TTC549 (cell line): ENCODE measurements around the gene FIZ1.

Source experiments
- FAIRE-seq: peaks from 2 replicates; lab custom pipeline; 2012; peaks lifted over from hg19 to GRCh38; lab: Jason Lieb, UNC

Gene FIZ1

GRCh38 chr19:55567708-55568328 lies 31.5 kb downstream of the FIZ1 start:
- FAIRE-seq: no peak

- FAIRE-seq: no peak
These were observed 32.5 kb downstream of the FIZ1 start for GRCh38 chr19:55566823-55567222.

- FAIRE-seq: no peak
These were observed 36.0 kb downstream of the FIZ1 start for GRCh38 chr19:55563261-55563690.

- no peak for FAIRE-seq
These were observed 39.6 kb downstream of the FIZ1 start for GRCh38 chr19:55559684-55560083.

- no peak for FAIRE-seq
These were observed 44.6 kb downstream of the FIZ1 start for GRCh38 chr19:55554741-55555152.

GRCh38 chr19:55554302-55554701 lies 45.0 kb downstream of the FIZ1 start:
- FAIRE-seq: no peak

- FAIRE-seq: no peak
These were observed 45.8 kb downstream of the FIZ1 start for GRCh38 chr19:55553217-55554182.

GRCh38 chr19:55552620-55553019 lies 46.7 kb downstream of the FIZ1 start:
- no peak for FAIRE-seq

- FAIRE-seq: no peak
These were observed 47.1 kb downstream of the FIZ1 start for GRCh38 chr19:55552206-55552605.

GRCh38 chr19:55550321-55550650 lies 49.0 kb downstream of the FIZ1 start:
- no peak for FAIRE-seq

GRCh38 chr19:55549500-55550320 lies 49.6 kb downstream of the FIZ1 start:
- FAIRE-seq: no peak

GRCh38 chr19:55546822-55547614 lies 52.3 kb downstream of the FIZ1 start:
- no peak for FAIRE-seq

- FAIRE-seq: no peak
These were observed 53.3 kb downstream of the FIZ1 start for GRCh38 chr19:55546011-55546410.

GRCh38 chr19:55545443-55545842 lies 53.9 kb downstream of the FIZ1 start, which contains the start of gene SBK3:
Gene SBK3, minus strand, starts transcription at chr19:55545543. Its CDS starts 0 bp downstream, at chr19:55545543.
- FAIRE-seq: no peak

GRCh38 chr19:55544776-55545439 lies 54.4 kb downstream of the FIZ1 start:
- no peak for FAIRE-seq

- no peak for FAIRE-seq
These were observed 55.3 kb downstream of the FIZ1 start for GRCh38 chr19:55544014-55544413.

- FAIRE-seq: no peak
These were observed 55.8 kb downstream of the FIZ1 start for GRCh38 chr19:55543567-55543966.

GRCh38 chr19:55542292-55542855 lies 56.9 kb downstream of the FIZ1 start:
- FAIRE-seq: no peak
